T-cell (primary cell): ENCODE data around the gene ITPR3. TPM values are rescaled to one million over a fixed set of nuclear protein-coding genes. Genes with fewer than 3 reads are reported as not detected.

Experiments used
- ATAC-seq, 4 experiments: fragments of 200-7000 bp in 3 of 4; fragments of 150-1000 bp in 1 of 4; cut with Tn5 transposase; replicated peaks in 1 of 4; 1 replicate in 3 of 4; 2 replicates in 1 of 4; pipeline ENCODE4 v1.10.0; 2021; ENCODE audit warnings: moderate library complexity in 3 of 4, mild to moderate bottlenecking in 2 of 4, moderate number of reproducible peaks in 1 of 4
- CTCF ChIA-PET, 2 donors: fragments of 300-600 bp; sonication (Branson Sonifier 250); formaldehyde crosslinking; loops; one replicate each; lab custom pipeline; 2022; ENCODE audit warnings: antibody characterized with exemption in 2 of 2; lab: Charles Lee
- POLR2A ChIA-PET, 2 donors: fragments of 300-600 bp; sonication (Branson Sonifier 250); formaldehyde crosslinking; loops; one replicate each; lab custom pipeline; 2022; ENCODE audit warnings: antibody characterized with exemption in 2 of 2; lab: Charles Lee
- DNase-seq, 35 experiments: peaks; one replicate each; pipeline versions ENCODE4 v3.0.0 to v3.0.0-alpha.2; 2013 to 2023
- H3K27ac ChIP-seq: one replicate; pipeline ENCODE4 v1.5.1; 2013; ENCODE audit warnings: low read length
- H3K27me3 ChIP-seq, 2 experiments: replicated peaks in 1 of 2; 1 replicate in 1 of 2; 2 replicates in 1 of 2; pipeline versions ENCODE4 v1.6.1 to v1.7.0; 2013; ENCODE audit warnings: low read length in 1 of 2, mixed read lengths in 1 of 2; ENCODE audit not compliant: control insufficient read depth in 2 of 2, insufficient read depth in 2 of 2; ENCODE audit errors: extremely low read depth in 1 of 2
- H3K36me3 ChIP-seq, 2 donors: 1 replicate in 1 of 2; 2 replicates in 1 of 2; pipeline versions ENCODE4 v1.6.1 to v1.7.0; 2013; ENCODE audit warnings: low read length in 1 of 2; ENCODE audit not compliant: control insufficient read depth in 2 of 2, insufficient read depth in 1 of 2; ENCODE audit errors: extremely low read depth in 1 of 2
- H3K4me1 ChIP-seq, 2 experiments: 1 replicate in 1 of 2; 2 replicates in 1 of 2; pipeline versions ENCODE4 v1.6.1 to v1.7.0; 2013; ENCODE audit warnings: low read length in 2 of 2, mixed read lengths in 1 of 2; ENCODE audit not compliant: insufficient read depth in 2 of 2, control insufficient read depth in 1 of 2; ENCODE audit errors: extremely low read depth in 1 of 2
- H3K4me3 ChIP-seq, 2 donors: 1 replicate in 1 of 2; 2 replicates in 1 of 2; pipeline versions ENCODE4 v1.5.1 to v1.7.0; 2013; ENCODE audit warnings: mild to moderate bottlenecking in 2 of 2, low read length in 1 of 2, moderate library complexity in 1 of 2; ENCODE audit not compliant: control insufficient read depth in 1 of 2; ENCODE audit errors: extremely low read depth in 1 of 2
- H3K9me3 ChIP-seq: 2 replicates; pipeline ENCODE4 v1.7.0; 2013
- H3K27ac Mint-ChIP-seq, 2 donors: one replicate each; pipeline ENCODE4 v1.8.0; 2020 to 2021; ENCODE audit warnings: mild to moderate bottlenecking in 2 of 2, mixed read lengths in 2 of 2
- H3K27me3 Mint-ChIP-seq, 2 donors: one replicate each; pipeline ENCODE4 v1.8.0; 2021 to 2022; ENCODE audit warnings: mixed read lengths in 2 of 2
- H3K36me3 Mint-ChIP-seq: one replicate; pipeline ENCODE4 v1.8.0; 2021; ENCODE audit warnings: mixed read lengths
- H3K4me1 Mint-ChIP-seq, 3 donors: one replicate each; pipeline ENCODE4 v1.8.0; 2020 to 2022; ENCODE audit warnings: mixed read lengths in 3 of 3, mild to moderate bottlenecking in 1 of 3
- H3K4me3 Mint-ChIP-seq, 3 donors: one replicate each; pipeline ENCODE4 v1.8.0; 2020 to 2022; ENCODE audit warnings: mild to moderate bottlenecking in 3 of 3, mixed read lengths in 3 of 3, moderate library complexity in 3 of 3
- H3K9me3 Mint-ChIP-seq, 3 donors: one replicate each; pipeline ENCODE4 v1.8.0; 2020 to 2022; ENCODE audit warnings: mixed read lengths in 3 of 3
- WGBS: methylation state at CpG from one replicate; pipeline ENCODE4 v1.1.5; 2013; ENCODE audit warnings: missing lambda C conversion rate; ENCODE audit not compliant: insufficient coverage; 5-methylcytosine and 5-hydroxymethylcytosine counted together
- total RNA-seq, 35 experiments: library from RNA in 6 of 35; stranded (reverse) in 6 of 35; fragments of 120-200 nt in 1 of 35; gene quantifications; one replicate each; pipeline versions ENCODE4 v1.2.1 to v1.2.4 and lab custom pipeline; 2013 to 2026

The ITPR3 gene
- total RNA-seq, 5 donors from 2014 or later (not counting 1 experiment from before 2014, with no cell fraction given): 49.2 to 63.6 (median 62.4) TPM

GRCh38 chr6:33662318-33662717, 41.2 kb downstream of the ITPR3 start:
- Mint-ChIP-seq H3K4me1 (no peaks in the 10 kb centered on the region), H3K36me3 (peaks cover 33% of the 10 kb centered on the region), H3K27me3 (no peaks in the 10 kb centered on the region), H3K9me3 (no peaks in the 10 kb centered on the region), H3K27ac (no peak overlapping the region), H3K4me3 (no peak overlapping the region)
- DNase-seq (no peak), ATAC-seq (no peak)
- POLR2A ChIA-PET: no interaction called here
- no peaks in the 10 kb centered on the region for H3K27me3 ChIP-seq
- 95% methylated on average over 6 of the region's 11 CpGs for WGBS
- H3K9me3 ChIP-seq: no peaks in the 10 kb centered on the region
- H3K27ac ChIP-seq: no peak overlapping the region
- H3K36me3 ChIP-seq: peaks cover 11 to 70% of the 10 kb centered on the region in 2 donors
- H3K4me3 ChIP-seq: no peak overlapping the region
- CTCF ChIA-PET: no interaction called here
- H3K4me1 ChIP-seq: no peaks in the 10 kb centered on the region

GRCh38 chr6:33663028-33663427, 41.9 kb downstream of the ITPR3 start:
- POLR2A ChIA-PET: no interaction called here
- no peak overlapping the region for H3K4me3 ChIP-seq
- no peaks in the 10 kb centered on the region for H3K4me1 ChIP-seq
- Mint-ChIP-seq H3K4me1 (no peaks in the 10 kb centered on the region), H3K36me3 (peaks cover 31% of the 10 kb centered on the region), H3K9me3 (no peaks in the 10 kb centered on the region), H3K27ac (no peak overlapping the region), H3K27me3 (no peaks in the 10 kb centered on the region), H3K4me3 (no peak overlapping the region)
- no peak for DNase-seq
- no peak overlapping the region for H3K27ac ChIP-seq
- 80% methylated on average over 1 of the region's 5 CpGs for WGBS
- CTCF ChIA-PET: no interaction called here
- no peaks in the 10 kb centered on the region for H3K9me3 ChIP-seq
- H3K27me3 ChIP-seq: no peaks in the 10 kb centered on the region
- no peak for ATAC-seq
- H3K36me3 ChIP-seq: peaks cover 11 to 73% of the 10 kb centered on the region in 2 donors

- Mint-ChIP-seq H3K27me3 (no peaks in the 10 kb centered on the region), H3K4me1 (peaks cover 5 to 7% (median 7%) of the 10 kb centered on the region in 3 donors), H3K9me3 (no peaks in the 10 kb centered on the region), H3K27ac (no peak overlapping the region), H3K36me3 (peaks cover 34% of the 10 kb centered on the region), H3K4me3 (no peak overlapping the region)
- 95% methylated on average over 12 of the region's 16 CpGs for WGBS
- no peak for DNase-seq
- peaks cover 11 to 71% of the 10 kb centered on the region in 2 donors for H3K36me3 ChIP-seq
- ChIA-PET CTCF (no interaction called here), POLR2A (no interaction called here)
- ATAC-seq: no peak
- no peak overlapping the region for H3K27ac ChIP-seq
- no peak overlapping the region for H3K4me3 ChIP-seq
- peaks cover 3 to 8% of the 10 kb centered on the region in 2 experiments for H3K4me1 ChIP-seq
- no peaks in the 10 kb centered on the region for H3K9me3 ChIP-seq
- H3K27me3 ChIP-seq: no peaks in the 10 kb centered on the region
Observed at GRCh38 chr6:33663727-33664449, 42.8 kb downstream of the ITPR3 start.

DNA sequence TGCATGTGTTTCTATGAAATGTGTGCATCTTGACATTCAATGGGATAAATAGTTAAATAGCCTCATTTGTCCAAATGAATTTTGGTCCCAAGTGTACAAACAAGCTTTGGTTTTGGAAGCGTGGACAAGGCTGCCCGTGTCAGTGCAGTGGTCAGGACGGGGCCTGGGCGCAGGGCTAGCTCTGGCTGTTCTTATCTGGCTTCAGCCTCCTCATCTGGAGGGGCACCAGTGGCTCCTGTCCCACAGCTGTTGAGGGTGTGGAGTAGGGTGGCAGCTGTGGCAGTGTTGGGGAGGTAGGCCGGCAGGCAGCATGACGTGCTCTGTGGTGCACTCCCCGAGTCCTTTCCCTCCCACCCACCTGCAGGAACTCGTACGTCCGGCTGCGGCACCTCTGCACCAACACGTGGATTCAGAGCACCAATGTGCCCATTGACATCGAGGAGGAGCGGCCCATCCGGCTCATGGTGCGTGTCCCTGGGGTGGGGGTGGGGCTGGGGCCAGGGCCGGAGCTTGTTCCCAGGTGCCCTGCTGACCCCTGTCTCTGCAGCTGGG, 43.5 kb downstream of the ITPR3 start:
- Mint-ChIP-seq H3K9me3 (no peaks in the 10 kb centered on the region), H3K27me3 (no peaks in the 10 kb centered on the region), H3K36me3 (peaks cover 38% of the 10 kb centered on the region), H3K27ac (no peak overlapping the region), H3K4me1 (peaks cover 10 to 14% (median 13%) of the 10 kb centered on the region in 3 donors), H3K4me3 (no peak overlapping the region)
- H3K9me3 ChIP-seq: no peaks in the 10 kb centered on the region
- no peak overlapping the region for H3K27ac ChIP-seq
- WGBS: 94% methylated on average over 11 of the region's 17 CpGs
- H3K4me1 ChIP-seq: peaks cover 3 to 15% of the 10 kb centered on the region in 2 experiments
- ATAC-seq (no peak), DNase-seq (no peak)
- no peak overlapping the region for H3K4me3 ChIP-seq
- peaks cover 11 to 69% of the 10 kb centered on the region in 2 donors for H3K36me3 ChIP-seq
- H3K27me3 ChIP-seq: no peaks in the 10 kb centered on the region
- ChIA-PET CTCF (no interaction called here), POLR2A (no interaction called here)

- Mint-ChIP-seq H3K4me3 (no peak overlapping the region), H3K27me3 (no peaks in the 10 kb centered on the region), H3K36me3 (peaks cover 42% of the 10 kb centered on the region), H3K27ac (no peak overlapping the region), H3K9me3 (no peaks in the 10 kb centered on the region), H3K4me1 (peaks cover 10 to 15% (median 14%) of the 10 kb centered on the region in 3 donors)
- POLR2A ChIA-PET: no interaction called here
- CTCF ChIA-PET: no interaction called here
- Histone ChIP-seq H3K27me3 (no peaks in the 10 kb centered on the region), H3K4me1 (peaks cover 3 to 16% of the 10 kb centered on the region in 2 experiments), H3K27ac (no peak overlapping the region), H3K4me3 (no peak overlapping the region), H3K9me3 (no peaks in the 10 kb centered on the region), H3K36me3 (peaks cover 7 to 74% of the 10 kb centered on the region in 2 donors)
- 93% methylated on average over 6 of the region's 13 CpGs for WGBS
- DNase-seq (no peak), ATAC-seq (no peak)
Observed at GRCh38 chr6:33665957-33666356, 44.8 kb downstream of the ITPR3 start.

DNA sequence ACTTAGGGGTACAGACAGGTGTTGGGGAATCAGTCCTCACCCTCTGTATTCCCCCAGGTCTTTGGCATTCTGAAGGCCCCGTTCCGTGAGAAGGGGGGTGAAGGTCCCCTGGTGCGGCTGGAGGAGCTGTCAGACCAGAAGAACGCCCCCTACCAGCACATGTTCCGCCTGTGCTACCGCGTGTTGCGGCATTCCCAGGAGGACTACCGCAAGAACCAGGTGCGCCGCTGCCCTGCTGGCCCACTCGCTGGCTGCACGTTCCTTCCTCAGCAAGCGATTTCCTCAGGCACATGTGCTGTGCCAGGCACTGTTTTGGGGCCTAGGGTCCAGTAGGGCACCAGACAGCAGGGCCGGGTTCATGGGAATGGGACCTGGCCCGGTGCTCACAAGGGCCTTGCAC, 46.0 kb downstream of the ITPR3 start:
- Histone ChIP-seq H3K27me3 (no peaks in the 10 kb centered on the region), H3K4me3 (no peak overlapping the region), H3K9me3 (no peaks in the 10 kb centered on the region), H3K27ac (no peak overlapping the region), H3K36me3 (peaks cover 4 to 85% of the 10 kb centered on the region in 2 donors), H3K4me1 (peaks cover 3 to 16% of the 10 kb centered on the region in 2 experiments)
- DNase-seq (no peak), ATAC-seq (no peak)
- peaks cover 48% of the 10 kb centered on the region for H3K36me3 Mint-ChIP-seq
- WGBS: 97% methylated on average over 13 of the region's 16 CpGs
- peaks cover 10 to 16% (median 14%) of the 10 kb centered on the region in 3 donors for H3K4me1 Mint-ChIP-seq
- ChIA-PET CTCF (no interaction called here), POLR2A (no interaction called here)
- no peak overlapping the region for H3K27ac Mint-ChIP-seq
- H3K27me3 Mint-ChIP-seq: no peaks in the 10 kb centered on the region
- no peaks in the 10 kb centered on the region for H3K9me3 Mint-ChIP-seq
- H3K4me3 Mint-ChIP-seq: no peak overlapping the region
